ENCODE data around the gene LRCH4. TPM values are rescaled to one million over a fixed set of nuclear protein-coding genes. Genes with fewer than 3 reads are reported as not detected.

The LRCH4 gene
- polyA plus RNA-seq, 1 donor (not counting 4 experiments of a cell fraction or from before 2014, with no cell fraction given): 4.9 TPM

DNA sequence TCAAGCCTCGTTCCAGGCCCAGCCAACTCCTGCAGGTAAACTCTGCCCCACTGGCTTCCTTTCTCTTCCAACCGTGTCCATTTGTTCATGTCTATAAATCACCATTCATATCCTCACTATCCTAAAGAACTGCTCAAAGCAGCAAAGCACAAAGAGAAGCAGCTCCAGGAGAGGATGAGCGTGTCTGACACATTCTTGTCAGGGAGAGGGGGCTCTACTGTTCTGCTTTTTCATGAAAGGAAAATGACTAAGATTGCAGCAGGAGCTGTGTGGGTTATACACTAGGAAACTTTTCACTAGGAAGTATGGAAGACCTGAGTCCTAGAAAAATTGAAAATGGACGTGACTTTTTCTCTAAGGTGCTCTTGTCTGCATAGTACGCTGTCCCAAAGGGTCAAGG is 30.2 kb downstream of the LRCH4 start:
- dilution Hi-C loops (cut with MboI; ENCODE audit: extremely low pct_ligation_motif_present, low sequenced_read_pairs): no loop called here
- H3K27me3 ChIP-seq (ENCODE audit: control insufficient read depth, extremely low read depth, insufficient read depth, low read length): no peaks in the 10 kb centered on the region
- H3K36me3 ChIP-seq (ENCODE audit: control insufficient read depth in 2 of 2, extremely low read depth in 1 of 2, insufficient read depth in 2 of 2, low read length in 2 of 2): peaks cover 0 to 7% of the 10 kb centered on the region in 2 experiments
- no peaks in the 10 kb centered on the region for H3K4me1 ChIP-seq (ENCODE audit: control insufficient read depth, extremely low read depth, insufficient read depth, low read length)
- H3K4me2 ChIP-seq (ENCODE audit: control insufficient read depth, extremely low read depth, insufficient read depth, low read depth, low read length): no peak overlapping the region
- no peaks in the 10 kb centered on the region for H3K79me2 ChIP-seq (ENCODE audit: control insufficient read depth, insufficient read depth, low read length)
- no peaks in the 10 kb centered on the region for H3K9me3 ChIP-seq (ENCODE audit: control insufficient read depth, low read depth, low read length)
- TF ChIP-seq, protein P1, sequence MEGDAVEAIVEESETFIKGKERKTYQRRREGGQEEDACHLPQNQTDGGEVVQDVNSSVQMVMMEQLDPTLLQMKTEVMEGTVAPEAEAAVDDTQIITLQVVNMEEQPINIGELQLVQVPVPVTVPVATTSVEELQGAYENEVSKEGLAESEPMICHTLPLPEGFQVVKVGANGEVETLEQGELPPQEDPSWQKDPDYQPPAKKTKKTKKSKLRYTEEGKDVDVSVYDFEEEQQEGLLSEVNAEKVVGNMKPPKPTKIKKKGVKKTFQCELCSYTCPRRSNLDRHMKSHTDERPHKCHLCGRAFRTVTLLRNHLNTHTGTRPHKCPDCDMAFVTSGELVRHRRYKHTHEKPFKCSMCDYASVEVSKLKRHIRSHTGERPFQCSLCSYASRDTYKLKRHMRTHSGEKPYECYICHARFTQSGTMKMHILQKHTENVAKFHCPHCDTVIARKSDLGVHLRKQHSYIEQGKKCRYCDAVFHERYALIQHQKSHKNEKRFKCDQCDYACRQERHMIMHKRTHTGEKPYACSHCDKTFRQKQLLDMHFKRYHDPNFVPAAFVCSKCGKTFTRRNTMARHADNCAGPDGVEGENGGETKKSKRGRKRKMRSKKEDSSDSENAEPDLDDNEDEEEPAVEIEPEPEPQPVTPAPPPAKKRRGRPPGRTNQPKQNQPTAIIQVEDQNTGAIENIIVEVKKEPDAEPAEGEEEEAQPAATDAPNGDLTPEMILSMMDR (optimal IDR thresholded peaks at IDR 0.05 in 1 of 3, IDR thresholded peaks at IDR 0.05 in 1 of 3, conservative IDR thresholded peaks at IDR 0.05 in 1 of 3; ENCODE audit: extremely low read depth in 1 of 3, insufficient read depth in 2 of 3, low read length in 3 of 3): no peak
- TF ChIP-seq EZH2 (IDR thresholded peaks at IDR 0.05; ENCODE audit: low read length): no peak
- no peaks in the 10 kb centered on the region for H3K9me1 ChIP-seq (ENCODE audit: control insufficient read depth, extremely low read depth, insufficient read depth, low read length)
- no peak overlapping the region for H3K4me3 ChIP-seq (ENCODE audit: control insufficient read depth in 2 of 3, extremely low read depth in 1 of 3, insufficient read depth in 2 of 3, low read depth in 1 of 3, low read length in 3 of 3)
- no peak overlapping the region for H3K9ac ChIP-seq (ENCODE audit: control insufficient read depth, extremely low read depth, insufficient read depth, low read length)
- FAIRE-seq: no peak
- no peak for DNase-seq (ENCODE audit: low read depth, low spot score)
- H4K20me1 ChIP-seq (ENCODE audit: control insufficient read depth, extremely low read depth, insufficient read depth, low read length): no peaks in the 10 kb centered on the region
- H2AFZ ChIP-seq (ENCODE audit: control insufficient read depth, low read length): no peak overlapping the region
- no peak overlapping the region for H3K27ac ChIP-seq (ENCODE audit: control insufficient read depth, insufficient read depth, low read length)

- Histone ChIP-seq H2AFZ (ENCODE audit: control insufficient read depth, low read length) (no peak overlapping the region), H3K79me2 (ENCODE audit: control insufficient read depth, insufficient read depth, low read length) (no peaks in the 10 kb centered on the region), H3K4me3 (ENCODE audit: control insufficient read depth in 2 of 3, extremely low read depth in 1 of 3, insufficient read depth in 2 of 3, low read depth in 1 of 3, low read length in 3 of 3) (no peak overlapping the region), H3K9ac (ENCODE audit: control insufficient read depth, extremely low read depth, insufficient read depth, low read length) (no peak overlapping the region), H4K20me1 (ENCODE audit: control insufficient read depth, extremely low read depth, insufficient read depth, low read length) (no peaks in the 10 kb centered on the region), H3K9me1 (ENCODE audit: control insufficient read depth, extremely low read depth, insufficient read depth, low read length) (no peaks in the 10 kb centered on the region), H3K4me2 (ENCODE audit: control insufficient read depth, extremely low read depth, insufficient read depth, low read depth, low read length) (no peak overlapping the region), H3K27me3 (ENCODE audit: control insufficient read depth, extremely low read depth, insufficient read depth, low read length) (no peaks in the 10 kb centered on the region), H3K9me3 (ENCODE audit: control insufficient read depth, low read depth, low read length) (no peaks in the 10 kb centered on the region), H3K27ac (ENCODE audit: control insufficient read depth, insufficient read depth, low read length) (no peak overlapping the region), H3K4me1 (ENCODE audit: control insufficient read depth, extremely low read depth, insufficient read depth, low read length) (no peaks in the 10 kb centered on the region), H3K36me3 (ENCODE audit: control insufficient read depth in 2 of 2, extremely low read depth in 1 of 2, insufficient read depth in 2 of 2, low read length in 2 of 2) (peaks cover 0 to 7% of the 10 kb centered on the region in 2 experiments)
- TF ChIP-seq EZH2 (IDR thresholded peaks at IDR 0.05; ENCODE audit: low read length): no peak
- TF ChIP-seq, protein P1 (optimal IDR thresholded peaks at IDR 0.05 in 1 of 3, IDR thresholded peaks at IDR 0.05 in 1 of 3, conservative IDR thresholded peaks at IDR 0.05 in 1 of 3; ENCODE audit: extremely low read depth in 1 of 3, insufficient read depth in 2 of 3, low read length in 3 of 3): no peak
- DNase-seq (ENCODE audit: low read depth, low spot score) (no peak), FAIRE-seq (no peak)
- dilution Hi-C loops (cut with MboI; ENCODE audit: extremely low pct_ligation_motif_present, low sequenced_read_pairs): no loop called here
Observed at GRCh38 chr7:100553032-100553431, 32.9 kb downstream of the LRCH4 start.

Measured in keratinocyte (primary cell).